Hepatocyte (in vitro differentiated cells): ENCODE results near the gene C2orf74. TPM values are rescaled to one million over a fixed set of nuclear protein-coding genes. Genes with fewer than 3 reads are reported as not detected.

Source experiments
- DNase-seq: peaks from one replicate; pipeline ENCODE4 v3.0.0-alpha.2; 2016; ENCODE audit warnings: low spot score
- H2AFZ ChIP-seq: fragments of 200-600 bp; sonication (generic); 2 replicates; pipeline ENCODE4 v1.6.0; 2016; ENCODE audit warnings: antibody characterized with exemption, mild to moderate bottlenecking
- H3K27ac ChIP-seq: fragments of 200-600 bp; sonication (generic); 2 replicates; pipeline ENCODE4 v1.5.1; 2016; ENCODE audit warnings: mild to moderate bottlenecking
- H3K27me3 ChIP-seq: fragments of 200-600 bp; sonication (generic); 2 replicates; pipeline ENCODE4 v1.6.1; 2016
- H3K36me3 ChIP-seq: fragments of 200-600 bp; sonication (generic); replicated peaks from 2 replicates; pipeline ENCODE4 v1.5.1; 2016; ENCODE audit warnings: low read depth; ENCODE audit not compliant: insufficient read depth
- H3K4me1 ChIP-seq: fragments of 200-600 bp; sonication (generic); 2 replicates; pipeline ENCODE4 v1.5.1; 2016; ENCODE audit warnings: mild to moderate bottlenecking, moderate library complexity; ENCODE audit not compliant: insufficient read depth
- H3K4me2 ChIP-seq: fragments of 200-600 bp; sonication (generic); 2 replicates; pipeline ENCODE4 v1.6.0; 2016
- H3K4me3 ChIP-seq: fragments of 200-600 bp; sonication (generic); 2 replicates; pipeline ENCODE4 v1.5.1; 2016; ENCODE audit warnings: mild to moderate bottlenecking
- H3K79me2 ChIP-seq: fragments of 200-600 bp; sonication (generic); 2 replicates; pipeline ENCODE4 v1.6.0; 2017; ENCODE audit warnings: mild to moderate bottlenecking
- H3K9me2 ChIP-seq: fragments of 200-600 bp; sonication (generic); replicated peaks from 2 replicates; pipeline ENCODE4 v1.6.0; 2017; ENCODE audit warnings: mild to moderate bottlenecking; ENCODE audit not compliant: insufficient read depth
- H3K9me3 ChIP-seq: fragments of 200-600 bp; sonication (generic); 2 replicates; pipeline ENCODE4 v1.5.1; 2016; ENCODE audit warnings: low read depth, mild to moderate bottlenecking
- H4K20me1 ChIP-seq: fragments of 200-600 bp; sonication (generic); 2 replicates; pipeline ENCODE4 v1.6.0; 2016; ENCODE audit warnings: mild to moderate bottlenecking; ENCODE audit not compliant: insufficient read depth, poor library complexity, severe bottlenecking
- CTCF ChIP-seq: fragments of 200-600 bp; sonication (generic); IDR thresholded peaks from 2 replicates; pipeline ENCODE4 v1.5.1; 2016; ENCODE audit warnings: antibody characterized with exemption, mild to moderate bottlenecking; ENCODE audit not compliant: poor library complexity
- EZH2 ChIP-seq: fragments of 200-600 bp; sonication (generic); IDR thresholded peaks from 2 replicates; pipeline ENCODE4 v1.6.1; 2016; ENCODE audit warnings: antibody characterized with exemption, mild to moderate bottlenecking, borderline replicate concordance
- EZH2phosphoT487 ChIP-seq: fragments of 200-600 bp; sonication (generic); IDR thresholded peaks from one replicate; pipeline ENCODE4 v1.6.1; 2018; ENCODE audit warnings: antibody characterized with exemption, mild to moderate bottlenecking, low read depth, moderate library complexity; ENCODE audit not compliant: unreplicated experiment, severe bottlenecking
- WGBS: methylation state at CpG from one replicate; pipeline ENCODE4 v1.1.6; 2016; ENCODE audit warnings: low lambda C conversion rate; ENCODE audit errors: missing lambda C conversion rate; 5-methylcytosine and 5-hydroxymethylcytosine counted together
- polyA plus RNA-seq: library from polyadenylated mRNA; unstranded; fragments of >200 nt; fragmentation: Nextera tagmentation; extraction: Ambion mirVana; gene quantifications from 2 replicates; pipeline ENCODE4 v1.2.1, GENCODE V29; 2016
- total RNA-seq: library from RNA; depleted of rRNA; stranded (reverse); fragments of >200 nt; gene quantifications from 2 replicates; pipeline ENCODE4 v1.2.3, GENCODE V29; 2014

C2orf74 gene
- total and polyA plus RNA-seq, 2 experiments from 2014 or later = 6.2 to 10.2 TPM

GRCh38 chr2:61182059-61182383 is 20.0 kb downstream of the C2orf74 start:
- Histone ChIP-seq H4K20me1 (peaks cover 6% of the 10 kb centered on the region), H3K9me3 (no peaks in the 10 kb centered on the region), H3K27ac (no peak overlapping the region), H3K36me3 (no peaks in the 10 kb centered on the region), H3K4me1 (peaks cover 41% of the 10 kb centered on the region), H3K27me3 (no peaks in the 10 kb centered on the region), H3K4me2 (peak overlapping the region; percentile 88), H3K4me3 (no peak overlapping the region), H3K79me2 (peaks cover 62% of the 10 kb centered on the region), H3K9me2 (no peaks in the 10 kb centered on the region), H2AFZ (no peak overlapping the region)
- WGBS = 84% methylated on average over 6 of the region's 6 CpGs
- TF ChIP-seq CTCF (no peak), EZH2 (no peak), EZH2phosphoT487 (no peak)
- DNase-seq = no peak

GRCh38 chr2:61183795-61184194 is 21.8 kb downstream of the C2orf74 start:
- H2AFZ ChIP-seq = no peak overlapping the region
- H3K9me3 ChIP-seq = no peaks in the 10 kb centered on the region
- peaks cover 48% of the 10 kb centered on the region for H3K79me2 ChIP-seq
- H3K27ac ChIP-seq = no peak overlapping the region
- H3K36me3 ChIP-seq = no peaks in the 10 kb centered on the region
- 95% methylated on average over 3 of the region's 3 CpGs for WGBS
- no peak for DNase-seq
- peaks cover 30% of the 10 kb centered on the region for H3K4me1 ChIP-seq
- H3K9me2 ChIP-seq = no peaks in the 10 kb centered on the region
- no peak overlapping the region for H3K4me3 ChIP-seq
- no peak for TF ChIP-seq EZH2
- TF ChIP-seq CTCF = no peak
- no peak for TF ChIP-seq EZH2phosphoT487
- H4K20me1 ChIP-seq = peaks cover 2% of the 10 kb centered on the region
- no peaks in the 10 kb centered on the region for H3K27me3 ChIP-seq
- no peak overlapping the region for H3K4me2 ChIP-seq

GRCh38 chr2:61184263-61184662 is 22.3 kb downstream of the C2orf74 start:
- peaks cover 43% of the 10 kb centered on the region for H3K79me2 ChIP-seq
- no peaks in the 10 kb centered on the region for H3K9me3 ChIP-seq
- no peaks in the 10 kb centered on the region for H3K36me3 ChIP-seq
- WGBS = 92% methylated on average over 3 of the region's 3 CpGs
- no peak overlapping the region for H3K4me2 ChIP-seq
- H3K27ac ChIP-seq = no peak overlapping the region
- H3K4me1 ChIP-seq = peaks cover 25% of the 10 kb centered on the region
- no peaks in the 10 kb centered on the region for H3K9me2 ChIP-seq
- no peak for TF ChIP-seq EZH2
- no peak for TF ChIP-seq CTCF
- TF ChIP-seq EZH2phosphoT487 = no peak
- H2AFZ ChIP-seq = no peak overlapping the region
- H3K27me3 ChIP-seq = no peaks in the 10 kb centered on the region
- H3K4me3 ChIP-seq = no peak overlapping the region
- DNase-seq = no peak
- H4K20me1 ChIP-seq = no peaks in the 10 kb centered on the region

- Histone ChIP-seq H3K4me2 (no peak overlapping the region), H3K4me1 (peaks cover 15% of the 10 kb centered on the region), H3K9me3 (no peaks in the 10 kb centered on the region), H3K27me3 (no peaks in the 10 kb centered on the region), H3K79me2 (peaks cover 40% of the 10 kb centered on the region), H2AFZ (no peak overlapping the region), H3K4me3 (no peak overlapping the region), H4K20me1 (no peaks in the 10 kb centered on the region), H3K27ac (no peak overlapping the region), H3K36me3 (peaks cover 5% of the 10 kb centered on the region), H3K9me2 (no peaks in the 10 kb centered on the region)
- no peak for TF ChIP-seq CTCF
- no peak for DNase-seq
Observed at GRCh38 chr2:61185231-61185728, 23.3 kb downstream of the C2orf74 start.
